Smooth muscle cell (in vitro differentiated cells): Measurements from ENCODE around the gene MINDY4. TPM values are rescaled to one million over a fixed set of nuclear protein-coding genes. Genes with fewer than 3 reads are reported as not detected.
A peak's percentile ranks its signal among the peaks of the same experiment; 100 is the strongest.

Experiments
- DNase-seq: peaks from one replicate; lab custom pipeline; 2025; ENCODE audit not compliant: unreplicated experiment; lab: John Stamatoyannopoulos, UW
- H2AFZ ChIP-seq: fragments of 200-600 bp; sonication (generic); 2 replicates; pipeline ENCODE4 v1.6.0; 2016; ENCODE audit warnings: antibody characterized with exemption, low read depth, mild to moderate bottlenecking
- H3F3A ChIP-seq: fragments of 200-600 bp; sonication (generic); 2 replicates; pipeline ENCODE4 v1.6.0; 2017; ENCODE audit warnings: antibody characterized with exemption, low read depth
- H3K27ac ChIP-seq: fragments of 200-600 bp; sonication (generic); 2 replicates; pipeline ENCODE4 v1.5.1; 2016; ENCODE audit warnings: low read depth, mild to moderate bottlenecking
- H3K27me3 ChIP-seq: fragments of 200-600 bp; sonication (generic); 2 replicates; pipeline ENCODE4 v1.6.1; 2016; ENCODE audit warnings: low read depth, mild to moderate bottlenecking
- H3K36me3 ChIP-seq: fragments of 200-600 bp; sonication (generic); 2 replicates; pipeline ENCODE4 v1.5.1; 2016; ENCODE audit warnings: low read depth
- H3K4me1 ChIP-seq: fragments of 200-600 bp; sonication (generic); 2 replicates; pipeline ENCODE4 v1.5.1; 2016; ENCODE audit warnings: low read depth
- H3K4me2 ChIP-seq: fragments of 200-600 bp; sonication (generic); 2 replicates; pipeline ENCODE4 v1.6.0; 2016; ENCODE audit warnings: mild to moderate bottlenecking
- H3K4me3 ChIP-seq: fragments of 200-600 bp; sonication (generic); 2 replicates; pipeline ENCODE4 v1.5.1; 2016; ENCODE audit warnings: mild to moderate bottlenecking
- H3K79me2 ChIP-seq: fragments of 200-600 bp; sonication (generic); 2 replicates; pipeline ENCODE4 v1.6.0; 2016; ENCODE audit warnings: low read depth, mild to moderate bottlenecking
- H3K9ac ChIP-seq: fragments of 200-600 bp; sonication (generic); 2 replicates; pipeline ENCODE4 v1.6.0; 2016; ENCODE audit warnings: low read depth
- H3K9me3 ChIP-seq: fragments of 200-600 bp; sonication (generic); replicated peaks from 2 replicates; pipeline ENCODE4 v1.5.1; 2016; ENCODE audit warnings: low read depth
- H4K20me1 ChIP-seq: fragments of 200-600 bp; sonication (generic); 2 replicates; pipeline ENCODE4 v1.6.0; 2016; ENCODE audit warnings: low read depth
- CTCF ChIP-seq: fragments of 200-600 bp; sonication (generic); IDR thresholded peaks from 2 replicates; pipeline ENCODE4 v1.5.1; 2017; ENCODE audit warnings: borderline replicate concordance, mild to moderate bottlenecking, antibody characterized with exemption; ENCODE audit not compliant: insufficient read depth, poor library complexity, severe bottlenecking
- WGBS: methylation state at CpG from one replicate; pipeline ENCODE4 v1.1.7; 2016; ENCODE audit warnings: low lambda C conversion rate; 5-methylcytosine and 5-hydroxymethylcytosine counted together
- polyA plus RNA-seq: library from polyadenylated mRNA; unstranded; fragments of >200 nt; fragmentation: Nextera tagmentation; extraction: Ambion mirVana; gene quantifications from 2 replicates; pipeline ENCODE4 v1.2.1, GENCODE V29; 2016
- total RNA-seq: library from RNA; depleted of rRNA; stranded (reverse); fragments of >200 nt; gene quantifications from 2 replicates; pipeline ENCODE4 v1.2.3, GENCODE V29; 2014

The MINDY4 gene
- total and polyA plus RNA-seq, 2 experiments from 2014 or later: 4.9 to 5.3 TPM

DNA sequence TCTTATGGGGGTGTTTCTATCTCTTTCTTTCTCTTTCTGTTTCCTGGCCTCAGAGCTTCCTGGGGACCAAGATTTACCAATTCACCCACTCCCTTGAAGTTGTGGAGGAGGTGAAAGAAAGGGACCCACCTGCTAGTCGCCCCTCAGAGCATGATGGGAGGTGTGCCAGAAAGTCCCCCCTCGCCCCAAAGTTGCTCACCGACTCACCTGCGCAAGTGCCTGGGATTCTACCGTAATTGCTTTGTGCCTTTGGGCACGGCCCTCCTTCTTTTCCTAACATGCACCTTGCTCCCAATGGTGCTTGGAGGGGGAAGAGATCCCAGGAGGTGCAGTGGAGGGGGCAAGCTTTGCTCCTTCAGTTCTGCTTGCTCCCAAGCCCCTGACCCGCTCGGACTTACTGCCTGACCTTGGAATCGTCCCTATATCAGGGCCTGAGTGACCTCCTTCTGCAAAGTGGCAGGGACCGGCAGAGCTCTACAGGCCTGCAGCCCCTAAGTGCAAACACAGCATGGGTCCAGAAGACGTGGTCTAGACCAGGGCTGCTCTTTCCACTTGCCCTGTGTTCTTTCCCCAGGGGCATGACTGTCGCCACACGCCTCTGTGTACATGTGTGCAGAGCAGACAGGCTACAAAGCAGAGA is 152.7 kb downstream of the MINDY4 start:
- no peak overlapping the region for H3K4me3 ChIP-seq
- H2AFZ ChIP-seq: no peak overlapping the region
- H3F3A ChIP-seq: peaks cover 31% of the 10 kb centered on the region
- DNase-seq: no peak
- no peak overlapping the region for H3K9ac ChIP-seq
- peaks cover 66% of the 10 kb centered on the region for H4K20me1 ChIP-seq
- H3K9me3 ChIP-seq: no peaks in the 10 kb centered on the region
- TF ChIP-seq CTCF: no peak
- peaks cover 26% of the 10 kb centered on the region for H3K79me2 ChIP-seq
- 95% methylated on average over 13 of the region's 13 CpGs for WGBS
- H3K27ac ChIP-seq: no peak overlapping the region
- H3K4me2 ChIP-seq: no peak overlapping the region
- H3K36me3 ChIP-seq: peaks cover 5% of the 10 kb centered on the region
- peaks cover 11% of the 10 kb centered on the region for H3K4me1 ChIP-seq
- H3K27me3 ChIP-seq: no peaks in the 10 kb centered on the region

DNA sequence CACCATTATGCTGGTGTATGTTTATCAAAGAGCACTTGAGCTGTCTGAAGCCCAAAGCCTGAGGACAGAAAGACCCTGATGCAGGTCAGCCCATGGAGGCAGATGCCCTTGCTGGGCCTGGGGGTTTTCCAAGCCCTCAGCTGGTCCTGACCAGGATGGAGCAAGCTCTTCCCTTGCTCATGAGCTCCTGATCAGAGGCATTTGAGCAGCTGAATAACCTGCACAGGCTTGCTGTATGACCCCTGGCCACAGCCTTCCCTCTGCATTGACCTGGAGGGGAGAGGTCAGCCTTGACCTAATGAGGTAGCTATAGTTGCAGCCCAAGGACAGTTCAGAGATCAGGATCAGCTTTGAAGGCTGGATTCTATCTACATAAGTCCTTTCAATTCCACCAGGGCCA is 153.4 kb downstream of the MINDY4 start:
- H3K4me1 ChIP-seq: peaks cover 11% of the 10 kb centered on the region
- no peak for TF ChIP-seq CTCF

DNA sequence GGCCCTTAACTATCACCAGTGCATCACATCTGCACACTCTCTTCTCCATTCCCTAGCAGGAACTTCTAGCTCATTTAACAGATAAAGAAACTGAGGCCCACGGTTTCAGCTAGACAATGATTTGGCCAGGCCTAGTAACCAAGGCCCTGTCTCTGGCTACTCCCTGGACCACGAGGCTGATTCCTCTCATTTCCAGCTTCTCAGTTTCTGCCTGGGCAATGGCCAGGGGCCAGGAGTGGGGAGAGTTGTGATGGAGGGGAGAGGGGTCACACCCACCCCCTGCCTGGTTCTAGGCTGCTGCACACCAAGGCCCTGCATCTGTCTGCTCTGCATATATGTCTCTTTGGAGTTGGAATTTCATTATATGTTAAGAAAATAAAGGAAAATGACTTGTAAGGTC is 153.9 kb downstream of the MINDY4 start:
- Histone ChIP-seq H3K9me3 (no peaks in the 10 kb centered on the region), H2AFZ (no peak overlapping the region), H3K4me2 (no peak overlapping the region), H3K9ac (no peak overlapping the region), H3K36me3 (peaks cover 5% of the 10 kb centered on the region), H4K20me1 (peaks cover 54% of the 10 kb centered on the region), H3K79me2 (peaks cover 14% of the 10 kb centered on the region), H3K27me3 (no peaks in the 10 kb centered on the region), H3K4me3 (no peak overlapping the region), H3K27ac (peak overlapping the region; percentile 52), H3F3A (peaks cover 22% of the 10 kb centered on the region), H3K4me1 (peaks cover 11% of the 10 kb centered on the region)
- no peak for TF ChIP-seq CTCF
- DNase-seq: no peak
- WGBS: 85% methylated on average over 2 of the region's 2 CpGs

More for the DNA sequence above, 153.4 kb downstream of the MINDY4 start:
- H3K36me3 ChIP-seq: peaks cover 5% of the 10 kb centered on the region
- H3K4me2 ChIP-seq: no peak overlapping the region
- H3F3A ChIP-seq: peaks cover 26% of the 10 kb centered on the region
- peak overlapping the region; percentile 52 for H3K27ac ChIP-seq
- H3K9me3 ChIP-seq: no peaks in the 10 kb centered on the region
- no peak overlapping the region for H3K4me3 ChIP-seq
- H3K9ac ChIP-seq: no peak overlapping the region
- no peaks in the 10 kb centered on the region for H3K27me3 ChIP-seq
- H4K20me1 ChIP-seq: peaks cover 59% of the 10 kb centered on the region
- H3K79me2 ChIP-seq: peaks cover 19% of the 10 kb centered on the region
- H2AFZ ChIP-seq: no peak overlapping the region
- DNase-seq: no peak

DNA sequence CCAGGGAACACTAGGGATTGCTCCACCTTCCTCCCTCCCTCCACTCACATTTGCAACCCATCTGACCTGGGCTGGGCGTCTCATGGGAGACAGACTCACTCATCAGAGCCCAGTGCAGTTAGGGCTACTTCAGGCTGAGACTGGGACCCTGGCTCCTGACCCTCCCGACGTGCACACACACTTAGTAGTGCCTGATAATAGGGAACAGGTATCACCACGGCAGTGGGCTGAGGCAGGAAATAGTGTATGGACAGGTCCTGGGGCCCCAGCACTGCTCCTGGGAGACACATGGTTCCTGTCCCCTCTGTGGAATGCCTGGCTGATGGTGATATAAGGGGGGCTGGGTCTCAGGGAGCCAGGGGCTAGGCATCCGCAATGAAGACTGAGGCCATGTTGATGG is 154.7 kb downstream of the MINDY4 start:
- Histone ChIP-seq H3K4me1 (peaks cover 7% of the 10 kb centered on the region), H4K20me1 (peaks cover 46% of the 10 kb centered on the region), H2AFZ (no peak overlapping the region), H3K4me2 (no peak overlapping the region), H3K27ac (peak overlapping the region; percentile 52), H3K79me2 (peaks cover 6% of the 10 kb centered on the region), H3F3A (peaks cover 17% of the 10 kb centered on the region), H3K9ac (no peak overlapping the region), H3K9me3 (no peaks in the 10 kb centered on the region), H3K27me3 (no peaks in the 10 kb centered on the region), H3K36me3 (peaks cover 5% of the 10 kb centered on the region), H3K4me3 (no peak overlapping the region)
- WGBS: 87% methylated on average over 5 of the region's 5 CpGs
- DNase-seq: no peak
- TF ChIP-seq CTCF: no peak
